GM12878 (cell line): ENCODE data around the gene DEUP1. TPM values are rescaled to one million over a fixed set of nuclear protein-coding genes. Genes with fewer than 3 reads are reported as not detected.

Experiments
- ATAC-seq: fragments of 200-7000 bp; cut with Tn5 transposase; 3 replicates; pipeline ENCODE4 v1.9.1; 2020; ENCODE audit warnings: mild to moderate bottlenecking, moderate library complexity
- BruUV-seq: library from RNA; stranded (reverse); fragments of 400-500 nt; replicated peaks from 2 replicates; lab custom pipeline; 2021; lab: Mats Ljungman, UMichigan
- CTCF ChIA-PET: fragments of 300-600 bp; sonication (Branson Sonifier 250); formaldehyde crosslinking; extraction: SDS; loops from one replicate; lab custom pipeline; 2021; ENCODE audit warnings: inconsistent platforms; lab: Yijun Ruan, JAX
- POLR2A ChIA-PET: fragments of 350-600 bp; formaldehyde crosslinking; extraction: SDS; loops from one replicate; lab custom pipeline; 2021; ENCODE audit warnings: inconsistent platforms; lab: Charles Lee
- RAD21 ChIA-PET: fragments of 300-600 bp; sonication (Branson Sonifier 250); formaldehyde crosslinking; loops from one replicate; lab custom pipeline; 2023; ENCODE audit warnings: antibody characterized with exemption; ENCODE audit not compliant: unreplicated experiment; lab: Charles Lee
- SMC1A ChIA-PET: fragments of 300-600 bp; sonication (Branson Sonifier 250); formaldehyde crosslinking; loops from one replicate; lab custom pipeline; 2023; ENCODE audit not compliant: unreplicated experiment, uncharacterized antibody; lab: Charles Lee
- DNase-seq: peaks from one replicate; pipeline ENCODE4 v3.0.0-alpha.2; 2011; ENCODE audit warnings: low read depth, low spot score
- FAIRE-seq: peaks from 3 replicates; lab custom pipeline; 2011; peaks lifted over from hg19 to GRCh38; lab: Jason Lieb, UNC
- H2AFZ ChIP-seq: 2 replicates; pipeline ENCODE4 v1.6.0; 2011; ENCODE audit warnings: low read depth, low read length, control low read depth; ENCODE audit not compliant: control insufficient read depth
- H3K27ac ChIP-seq: 2 replicates; pipeline ENCODE4 v1.5.1; 2011; ENCODE audit warnings: control low read depth; ENCODE audit not compliant: control insufficient read depth, insufficient read depth
- H3K27me3 ChIP-seq, 2 experiments: replicated peaks in 1 of 2; 2 replicates each; pipeline versions ENCODE4 v1.6.0 to v1.6.1; 2011; ENCODE audit warnings: low read length in 1 of 2; ENCODE audit not compliant: control insufficient read depth in 2 of 2, insufficient read depth in 2 of 2
- H3K36me3 ChIP-seq, 2 experiments: 2 replicates each; pipeline ENCODE4 v1.5.1; 2011; ENCODE audit warnings: low read length in 1 of 2; ENCODE audit not compliant: control insufficient read depth in 2 of 2, insufficient read depth in 2 of 2
- H3K4me1 ChIP-seq: 2 replicates; pipeline ENCODE4 v1.6.1; 2011; ENCODE audit warnings: mild to moderate bottlenecking, low read length, moderate library complexity, mixed read lengths; ENCODE audit not compliant: control insufficient read depth, insufficient read depth
- H3K4me2 ChIP-seq: 2 replicates; pipeline ENCODE4 v1.6.0; 2011; ENCODE audit warnings: control low read depth; ENCODE audit not compliant: control insufficient read depth, insufficient read depth
- H3K4me3 ChIP-seq: fragments of 200-600 bp; sonication (generic); 2 replicates; pipeline ENCODE4 v1.5.1; 2016
- H3K79me2 ChIP-seq: 2 replicates; pipeline ENCODE4 v1.6.0; 2011; ENCODE audit warnings: low read length; ENCODE audit not compliant: control insufficient read depth, insufficient read depth
- H3K9ac ChIP-seq: 2 replicates; pipeline ENCODE4 v1.8.0; 2011; ENCODE audit warnings: low read length, control low read depth, mixed read lengths; ENCODE audit not compliant: control insufficient read depth, insufficient read depth
- H3K9me3 ChIP-seq: replicated peaks from 3 replicates; pipeline ENCODE4 v1.5.1; 2011; ENCODE audit warnings: mild to moderate bottlenecking, low read length; ENCODE audit not compliant: control insufficient read depth, insufficient read depth
- H4K20me1 ChIP-seq: 2 replicates; pipeline ENCODE4 v1.6.0; 2011; ENCODE audit not compliant: control insufficient read depth, insufficient read depth
- EED ChIP-seq: sonication (generic); IDR thresholded peaks from 2 replicates; pipeline ENCODE4 v1.6.1; 2016; ENCODE audit warnings: antibody characterized with exemption, low read depth
- PAX5 ChIP-seq: IDR thresholded peaks from 2 replicates; pipeline ENCODE4 v1.6.1; 2011; ENCODE audit warnings: low read depth, low read length, borderline replicate concordance
- RCOR1 ChIP-seq: conservative IDR thresholded peaks from 2 replicates; pipeline ENCODE4 v1.6.1; 2012; ENCODE audit warnings: low read depth, low read length, improper control_type of control experiment
- RFX5 ChIP-seq: IDR thresholded peaks from 2 replicates; pipeline ENCODE4 v1.6.1; 2011; ENCODE audit warnings: low read depth, low read length, improper control_type of control experiment
- RUNX3 ChIP-seq: IDR thresholded peaks from 2 replicates; pipeline ENCODE4 v1.6.1; 2012; ENCODE audit warnings: low read length, inconsistent platforms
- TARDBP ChIP-seq: IDR thresholded peaks from 2 replicates; pipeline ENCODE4 v1.6.1; 2016; ENCODE audit warnings: borderline replicate concordance
- ZNF24 ChIP-seq: fragments of 450-650 bp; IDR thresholded peaks from 2 replicates; pipeline ENCODE4 v1.6.1; 2017; ENCODE audit warnings: antibody characterized with exemption, mild to moderate bottlenecking
- WGBS: methylation state at CpG from one replicate; pipeline ENCODE4 v1.1.6; 2016; ENCODE audit warnings: low lambda C conversion rate; ENCODE audit not compliant: insufficient replicate concordance, insufficient coverage; ENCODE audit errors: missing lambda C conversion rate; 5-methylcytosine and 5-hydroxymethylcytosine counted together
- in situ Hi-C: fragments of 300-500 bp; cut with MboI; formaldehyde crosslinking; loops from 9 replicates; pipeline ENCODE4 v1.14.3; 2018; ENCODE audit warnings: mixed read lengths
- intact Hi-C: fragments of 100-400 bp; cut with micrococcal nuclease; formaldehyde crosslinking; loops from one replicate; pipeline ENCODE4 v1.14.2; 2022; ENCODE audit not compliant: unreplicated experiment
- polyA plus RNA-seq, 11 experiments: library from polyadenylated mRNA; depleted of rRNA in 4 of 11; unstranded in 6 of 11; stranded (reverse) in 5 of 11; fragments of >200 nt; fragmentation: Nextera tagmentation in 4 of 11; fragmentation: Illumina TruSeq in 1 of 11; extraction: Ambion mirVana in 4 of 11; extraction: Trizol in 1 of 11; gene quantifications; 1 replicate in 1 of 11; 2 replicates in 10 of 11; pipeline versions ENCODE4 v1.2.1 to v1.2.3, GENCODE V29; 2011 to 2016; ENCODE audit warnings: inconsistent platforms in 2 of 11, missing spikeins in 2 of 11, low read depth in 1 of 11
- total RNA-seq, 4 experiments: library from RNA; depleted of rRNA in 3 of 4; stranded (reverse); fragments of >200 nt in 3 of 4; fragmentation: Illumina TruSeq in 1 of 4; extraction: Trizol in 1 of 4; gene quantifications; 2 replicates each; pipeline versions ENCODE4 v1.2.1 to v1.2.3, GENCODE V29; 2013 to 2021
- TF ChIP-seq, protein P1 (sequence below): fragments of 450-650 bp; IDR thresholded peaks from 2 replicates; pipeline ENCODE4 v1.6.1; 2017; ENCODE audit warnings: mild to moderate bottlenecking, moderate library complexity
- TF ChIP-seq, protein P2 (sequence below): IDR thresholded peaks from 2 replicates; pipeline ENCODE4 v1.6.1; 2012; ENCODE audit warnings: low read depth, low read length, improper control_type of control experiment
- TF ChIP-seq, protein P3 (sequence below): fragments of 150-350 bp; IDR thresholded peaks from 2 replicates; pipeline ENCODE4 v1.6.1; 2014; ENCODE audit warnings: mild to moderate bottlenecking, low read depth, low read length
- TF ChIP-seq, protein P4 (sequence below): fragments of 450-650 bp; IDR thresholded peaks from 2 replicates; pipeline ENCODE4 v1.6.1; 2016; ENCODE audit warnings: mild to moderate bottlenecking
- TF ChIP-seq, protein P5 (sequence below): fragments of 450-650 bp; IDR thresholded peaks from 2 replicates; pipeline ENCODE4 v1.6.1; 2017; ENCODE audit warnings: antibody characterized with exemption, mild to moderate bottlenecking, moderate library complexity

Gene DEUP1
- total and polyA plus RNA-seq, 10 of the 15 experiments (the other 5 are each of a cell fraction or from before 2014, with no cell fraction given): 0.12 TPM; not detected in 9

DNA sequence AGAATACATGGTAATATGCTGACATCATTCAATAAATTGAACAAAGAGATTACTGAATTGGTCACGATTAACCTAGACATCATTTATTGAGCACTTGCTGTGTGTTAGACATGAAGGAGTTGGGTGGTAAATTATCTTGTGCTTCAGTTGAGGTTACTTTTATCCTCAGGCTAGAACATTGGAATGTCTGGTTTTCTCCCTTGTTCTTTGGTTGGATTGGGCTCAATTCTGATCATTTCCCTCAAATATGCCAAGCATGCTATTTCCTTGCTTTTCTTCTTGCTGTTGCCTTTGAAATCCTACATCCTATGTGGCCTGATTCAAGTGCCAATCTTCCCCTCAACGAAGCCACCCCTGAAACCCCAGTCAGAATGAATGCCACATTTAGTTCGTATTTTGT lies 65.8 kb downstream of the DEUP1 start (continued):
- TF ChIP-seq, protein P1, sequence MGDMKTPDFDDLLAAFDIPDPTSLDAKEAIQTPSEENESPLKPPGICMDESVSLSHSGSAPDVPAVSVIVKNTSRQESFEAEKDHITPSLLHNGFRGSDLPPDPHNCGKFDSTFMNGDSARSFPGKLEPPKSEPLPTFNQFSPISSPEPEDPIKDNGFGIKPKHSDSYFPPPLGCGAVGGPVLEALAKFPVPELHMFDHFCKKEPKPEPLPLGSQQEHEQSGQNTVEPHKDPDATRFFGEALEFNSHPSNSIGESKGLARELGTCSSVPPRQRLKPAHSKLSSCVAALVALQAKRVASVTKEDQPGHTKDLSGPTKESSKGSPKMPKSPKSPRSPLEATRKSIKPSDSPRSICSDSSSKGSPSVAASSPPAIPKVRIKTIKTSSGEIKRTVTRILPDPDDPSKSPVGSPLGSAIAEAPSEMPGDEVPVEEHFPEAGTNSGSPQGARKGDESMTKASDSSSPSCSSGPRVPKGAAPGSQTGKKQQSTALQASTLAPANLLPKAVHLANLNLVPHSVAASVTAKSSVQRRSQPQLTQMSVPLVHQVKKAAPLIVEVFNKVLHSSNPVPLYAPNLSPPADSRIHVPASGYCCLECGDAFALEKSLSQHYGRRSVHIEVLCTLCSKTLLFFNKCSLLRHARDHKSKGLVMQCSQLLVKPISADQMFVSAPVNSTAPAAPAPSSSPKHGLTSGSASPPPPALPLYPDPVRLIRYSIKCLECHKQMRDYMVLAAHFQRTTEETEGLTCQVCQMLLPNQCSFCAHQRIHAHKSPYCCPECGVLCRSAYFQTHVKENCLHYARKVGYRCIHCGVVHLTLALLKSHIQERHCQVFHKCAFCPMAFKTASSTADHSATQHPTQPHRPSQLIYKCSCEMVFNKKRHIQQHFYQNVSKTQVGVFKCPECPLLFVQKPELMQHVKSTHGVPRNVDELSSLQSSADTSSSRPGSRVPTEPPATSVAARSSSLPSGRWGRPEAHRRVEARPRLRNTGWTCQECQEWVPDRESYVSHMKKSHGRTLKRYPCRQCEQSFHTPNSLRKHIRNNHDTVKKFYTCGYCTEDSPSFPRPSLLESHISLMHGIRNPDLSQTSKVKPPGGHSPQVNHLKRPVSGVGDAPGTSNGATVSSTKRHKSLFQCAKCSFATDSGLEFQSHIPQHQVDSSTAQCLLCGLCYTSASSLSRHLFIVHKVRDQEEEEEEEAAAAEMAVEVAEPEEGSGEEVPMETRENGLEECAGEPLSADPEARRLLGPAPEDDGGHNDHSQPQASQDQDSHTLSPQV: no peak
- no peak for TF ChIP-seq PAX5
- TF ChIP-seq, protein P2, sequence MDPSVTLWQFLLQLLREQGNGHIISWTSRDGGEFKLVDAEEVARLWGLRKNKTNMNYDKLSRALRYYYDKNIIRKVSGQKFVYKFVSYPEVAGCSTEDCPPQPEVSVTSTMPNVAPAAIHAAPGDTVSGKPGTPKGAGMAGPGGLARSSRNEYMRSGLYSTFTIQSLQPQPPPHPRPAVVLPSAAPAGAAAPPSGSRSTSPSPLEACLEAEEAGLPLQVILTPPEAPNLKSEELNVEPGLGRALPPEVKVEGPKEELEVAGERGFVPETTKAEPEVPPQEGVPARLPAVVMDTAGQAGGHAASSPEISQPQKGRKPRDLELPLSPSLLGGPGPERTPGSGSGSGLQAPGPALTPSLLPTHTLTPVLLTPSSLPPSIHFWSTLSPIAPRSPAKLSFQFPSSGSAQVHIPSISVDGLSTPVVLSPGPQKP: no peak

DNA sequence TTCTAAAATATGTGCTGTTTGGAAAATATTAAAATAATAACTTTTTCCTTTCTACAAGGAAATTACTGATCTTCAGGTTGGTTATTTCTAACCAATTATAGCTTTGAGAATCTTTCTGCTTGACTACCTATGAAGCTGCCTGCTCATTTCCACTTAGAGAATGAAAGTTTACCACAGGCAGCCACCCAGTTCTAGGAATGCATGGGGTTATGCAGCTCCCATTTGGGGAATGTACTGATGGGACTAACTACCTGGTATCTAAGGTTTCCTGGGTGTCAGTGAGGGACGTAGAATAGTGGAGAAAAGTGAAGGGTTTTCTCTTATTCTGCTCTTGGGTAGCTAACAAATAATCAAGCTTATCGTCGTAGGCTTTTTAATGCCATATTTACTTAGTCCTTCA lies 73.4 kb downstream of the DEUP1 start:
- ChIA-PET SMC1A (interaction anchor here (0.9 kb wide), 1 partner anchor 150 kb away, joined by 4 read pairs; no protein-coding TSS in a partner anchor), CTCF (interaction anchor here (1.2 kb wide), 1 partner anchor 173 kb away, joined by 3 read pairs; no protein-coding TSS in a partner anchor), RAD21 (interaction anchor here (0.9 kb wide), 1 partner anchor 116 kb away, joined by 3 read pairs; no protein-coding TSS in a partner anchor), POLR2A (no interaction called here)
- Histone ChIP-seq H2AFZ (no peak overlapping the region), H3K9me3 (no peaks in the 10 kb centered on the region), H3K27ac (no peak overlapping the region), H3K4me3 (no peak overlapping the region), H3K36me3 (no peaks in the 10 kb centered on the region), H3K27me3 (no peaks in the 10 kb centered on the region), H3K4me1 (no peaks in the 10 kb centered on the region), H4K20me1 (no peaks in the 10 kb centered on the region), H3K9ac (no peak overlapping the region), H3K4me2 (no peak overlapping the region), H3K79me2 (no peaks in the 10 kb centered on the region)
- WGBS: 65% methylated on average over 3 of the region's 3 CpGs
- in situ Hi-C loops: no loop called here
- ATAC-seq (no peak), DNase-seq (no peak), FAIRE-seq (no peak)
- intact Hi-C loops: no loop called here
- BruUV-seq: no TSS peak
- TF ChIP-seq, protein P3, sequence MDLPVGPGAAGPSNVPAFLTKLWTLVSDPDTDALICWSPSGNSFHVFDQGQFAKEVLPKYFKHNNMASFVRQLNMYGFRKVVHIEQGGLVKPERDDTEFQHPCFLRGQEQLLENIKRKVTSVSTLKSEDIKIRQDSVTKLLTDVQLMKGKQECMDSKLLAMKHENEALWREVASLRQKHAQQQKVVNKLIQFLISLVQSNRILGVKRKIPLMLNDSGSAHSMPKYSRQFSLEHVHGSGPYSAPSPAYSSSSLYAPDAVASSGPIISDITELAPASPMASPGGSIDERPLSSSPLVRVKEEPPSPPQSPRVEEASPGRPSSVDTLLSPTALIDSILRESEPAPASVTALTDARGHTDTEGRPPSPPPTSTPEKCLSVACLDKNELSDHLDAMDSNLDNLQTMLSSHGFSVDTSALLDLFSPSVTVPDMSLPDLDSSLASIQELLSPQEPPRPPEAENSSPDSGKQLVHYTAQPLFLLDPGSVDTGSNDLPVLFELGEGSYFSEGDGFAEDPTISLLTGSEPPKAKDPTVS: no peak
- TF ChIP-seq RCOR1: no peak
- TF ChIP-seq, protein P4, sequence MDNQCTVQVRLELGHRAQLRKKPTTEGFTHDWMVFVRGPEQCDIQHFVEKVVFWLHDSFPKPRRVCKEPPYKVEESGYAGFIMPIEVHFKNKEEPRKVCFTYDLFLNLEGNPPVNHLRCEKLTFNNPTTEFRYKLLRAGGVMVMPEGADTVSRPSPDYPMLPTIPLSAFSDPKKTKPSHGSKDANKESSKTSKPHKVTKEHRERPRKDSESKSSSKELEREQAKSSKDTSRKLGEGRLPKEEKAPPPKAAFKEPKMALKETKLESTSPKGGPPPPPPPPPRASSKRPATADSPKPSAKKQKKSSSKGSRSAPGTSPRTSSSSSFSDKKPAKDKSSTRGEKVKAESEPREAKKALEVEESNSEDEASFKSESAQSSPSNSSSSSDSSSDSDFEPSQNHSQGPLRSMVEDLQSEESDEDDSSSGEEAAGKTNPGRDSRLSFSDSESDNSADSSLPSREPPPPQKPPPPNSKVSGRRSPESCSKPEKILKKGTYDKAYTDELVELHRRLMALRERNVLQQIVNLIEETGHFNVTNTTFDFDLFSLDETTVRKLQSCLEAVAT: no peak
- no peak for TF ChIP-seq RFX5
- TF ChIP-seq ZNF24: no peak
- TF ChIP-seq RUNX3: no peak
- TF ChIP-seq, protein P5, sequence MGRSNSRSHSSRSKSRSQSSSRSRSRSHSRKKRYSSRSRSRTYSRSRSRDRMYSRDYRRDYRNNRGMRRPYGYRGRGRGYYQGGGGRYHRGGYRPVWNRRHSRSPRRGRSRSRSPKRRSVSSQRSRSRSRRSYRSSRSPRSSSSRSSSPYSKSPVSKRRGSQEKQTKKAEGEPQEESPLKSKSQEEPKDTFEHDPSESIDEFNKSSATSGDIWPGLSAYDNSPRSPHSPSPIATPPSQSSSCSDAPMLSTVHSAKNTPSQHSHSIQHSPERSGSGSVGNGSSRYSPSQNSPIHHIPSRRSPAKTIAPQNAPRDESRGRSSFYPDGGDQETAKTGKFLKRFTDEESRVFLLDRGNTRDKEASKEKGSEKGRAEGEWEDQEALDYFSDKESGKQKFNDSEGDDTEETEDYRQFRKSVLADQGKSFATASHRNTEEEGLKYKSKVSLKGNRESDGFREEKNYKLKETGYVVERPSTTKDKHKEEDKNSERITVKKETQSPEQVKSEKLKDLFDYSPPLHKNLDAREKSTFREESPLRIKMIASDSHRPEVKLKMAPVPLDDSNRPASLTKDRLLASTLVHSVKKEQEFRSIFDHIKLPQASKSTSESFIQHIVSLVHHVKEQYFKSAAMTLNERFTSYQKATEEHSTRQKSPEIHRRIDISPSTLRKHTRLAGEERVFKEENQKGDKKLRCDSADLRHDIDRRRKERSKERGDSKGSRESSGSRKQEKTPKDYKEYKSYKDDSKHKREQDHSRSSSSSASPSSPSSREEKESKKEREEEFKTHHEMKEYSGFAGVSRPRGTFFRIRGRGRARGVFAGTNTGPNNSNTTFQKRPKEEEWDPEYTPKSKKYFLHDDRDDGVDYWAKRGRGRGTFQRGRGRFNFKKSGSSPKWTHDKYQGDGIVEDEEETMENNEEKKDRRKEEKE: no peak
- TF ChIP-seq EED: no peak
- TF ChIP-seq TARDBP: no peak
